Endometrium (tissue), 2 donors: ENCODE measurements around the gene EIF3A.

Experiments
- FAIRE-seq: peaks from 2 replicates; lab custom pipeline; 2012; peaks lifted over from hg19 to GRCh38; lab: Jason Lieb, UNC
- donor health status: control.
- donor health status: control.

Gene EIF3A

DNA sequence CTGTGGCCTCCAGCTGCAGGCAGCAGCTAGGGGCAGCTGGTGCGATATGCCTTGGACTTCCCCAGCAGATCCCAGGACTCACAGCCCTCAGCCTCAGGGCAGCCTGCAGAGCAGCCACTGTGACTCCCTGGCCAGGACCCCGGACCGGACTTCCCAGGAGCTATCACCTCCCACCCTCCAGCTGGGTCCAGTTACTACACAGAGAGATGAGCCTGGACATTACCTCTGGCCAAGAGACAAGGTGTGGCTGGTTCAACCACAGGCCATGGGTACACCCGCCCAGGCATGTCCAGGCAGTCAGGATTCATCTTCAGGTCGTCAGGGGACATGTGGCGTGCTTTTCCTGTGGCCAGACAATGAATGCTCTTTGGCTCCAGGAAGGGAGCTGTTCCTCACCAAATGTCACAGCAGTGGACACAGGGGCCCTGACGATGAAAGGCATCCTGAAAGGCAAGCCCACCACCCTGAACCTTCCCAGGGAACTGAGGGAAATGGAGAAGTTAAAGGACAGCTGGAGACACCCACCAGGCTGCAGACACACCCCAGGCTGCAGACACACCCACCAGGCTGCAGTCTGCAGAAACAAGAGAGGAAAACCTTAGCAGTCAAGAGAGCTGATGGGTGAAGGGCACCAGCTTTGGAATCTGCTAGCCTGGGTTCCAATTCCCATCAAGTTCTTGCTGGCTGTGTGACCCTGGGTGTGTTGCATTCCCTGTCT lies 76.9 kb downstream of the EIF3A start:
- no peak for FAIRE-seq

DNA sequence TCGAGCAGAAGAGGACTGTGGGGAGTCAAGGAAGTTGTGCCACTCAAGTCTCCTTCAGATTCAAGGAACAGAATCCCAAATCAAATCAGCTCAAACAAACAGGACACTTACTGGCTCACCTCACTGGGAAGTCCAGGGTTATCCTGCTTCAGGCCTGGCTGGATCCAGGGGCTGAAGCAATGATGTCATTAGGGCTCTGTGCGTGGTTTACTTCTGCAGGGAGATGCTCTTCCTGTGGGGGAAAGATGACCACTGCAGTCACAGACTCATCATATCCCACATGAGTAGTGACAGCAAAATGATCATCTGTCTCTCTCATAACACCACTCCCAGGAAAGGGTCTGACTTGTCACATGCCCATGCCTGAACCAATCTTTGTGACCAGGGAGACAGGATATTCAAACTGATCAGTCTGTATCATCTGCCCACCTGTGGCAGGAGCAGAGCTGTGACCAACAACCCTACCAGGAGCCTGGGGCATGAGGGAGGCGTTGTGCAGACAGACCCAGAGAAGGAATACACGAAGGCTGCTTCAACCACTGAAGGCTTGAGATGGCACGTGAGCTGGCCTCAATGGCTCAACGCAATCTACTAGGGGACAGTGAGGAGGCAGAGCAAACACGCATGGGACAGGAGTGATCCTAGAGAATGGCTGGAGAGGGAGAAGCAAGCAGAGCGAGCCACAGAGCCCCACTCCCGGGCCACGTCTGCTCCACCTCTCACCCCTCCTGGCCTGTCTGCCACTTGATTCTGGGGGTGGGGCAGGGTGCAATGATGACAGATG lies 78.7 kb downstream of the EIF3A start:
- FAIRE-seq, result no peak

DNA sequence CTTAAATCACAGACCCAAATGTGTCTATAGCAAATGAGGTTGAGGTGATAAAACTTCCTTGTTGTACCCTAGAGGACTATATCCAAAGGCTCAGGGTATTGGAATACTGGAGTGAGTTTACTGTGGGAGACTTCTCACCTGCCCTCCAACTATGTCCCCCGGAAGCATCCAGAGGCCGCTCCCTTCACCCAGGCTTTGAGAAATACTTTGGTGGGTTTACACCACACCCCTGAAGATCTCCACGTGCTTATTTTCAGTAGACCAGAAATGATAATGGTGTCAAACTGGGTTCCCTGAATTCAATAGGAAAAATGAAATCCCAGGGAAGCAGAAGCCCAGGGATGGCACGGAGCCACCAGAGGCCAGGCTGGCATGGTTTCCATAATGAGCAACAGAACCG lies 82.4 kb downstream of the EIF3A start:
- no peak for FAIRE-seq

DNA sequence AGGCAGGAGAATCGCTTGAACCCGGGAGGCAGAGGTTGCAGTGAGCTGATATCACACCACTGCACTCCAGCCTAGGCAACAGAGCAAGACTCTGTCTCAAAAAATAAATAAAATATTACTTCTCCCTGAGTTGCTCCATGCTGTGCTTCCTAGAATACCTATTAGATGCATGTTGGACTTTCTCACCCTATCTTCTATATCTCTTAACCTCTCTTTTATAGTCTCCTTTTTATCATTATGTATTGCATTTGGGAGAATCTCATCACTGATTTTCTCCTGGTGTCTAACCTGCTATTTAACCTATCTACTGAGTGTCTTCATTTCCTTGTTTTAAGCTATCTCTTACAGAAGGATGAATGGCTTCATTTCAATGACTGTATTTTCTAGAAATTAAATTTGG lies 83.2 kb downstream of the EIF3A start:
- FAIRE-seq, result no peak

DNA sequence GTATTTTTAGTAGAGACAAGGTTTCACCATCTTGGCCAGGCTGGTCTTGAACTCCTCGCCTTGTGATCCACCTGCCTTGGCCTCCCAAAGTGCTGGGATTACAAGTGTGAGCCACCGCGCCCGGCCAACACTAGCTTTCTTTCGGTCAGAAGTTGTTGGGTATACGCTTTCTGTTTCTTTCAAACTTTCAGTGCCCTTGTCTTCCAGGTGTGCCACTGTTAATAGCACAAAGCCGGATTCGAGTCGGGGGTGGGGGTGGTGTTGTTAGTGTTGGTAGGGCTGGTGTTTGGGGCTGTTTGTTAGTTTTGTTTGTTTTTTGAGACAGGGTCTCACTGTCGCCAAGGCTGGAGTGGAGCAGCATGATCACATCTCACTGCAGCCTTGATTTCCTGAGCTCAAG lies 84.9 kb downstream of the EIF3A start:
- no peak for FAIRE-seq

DNA sequence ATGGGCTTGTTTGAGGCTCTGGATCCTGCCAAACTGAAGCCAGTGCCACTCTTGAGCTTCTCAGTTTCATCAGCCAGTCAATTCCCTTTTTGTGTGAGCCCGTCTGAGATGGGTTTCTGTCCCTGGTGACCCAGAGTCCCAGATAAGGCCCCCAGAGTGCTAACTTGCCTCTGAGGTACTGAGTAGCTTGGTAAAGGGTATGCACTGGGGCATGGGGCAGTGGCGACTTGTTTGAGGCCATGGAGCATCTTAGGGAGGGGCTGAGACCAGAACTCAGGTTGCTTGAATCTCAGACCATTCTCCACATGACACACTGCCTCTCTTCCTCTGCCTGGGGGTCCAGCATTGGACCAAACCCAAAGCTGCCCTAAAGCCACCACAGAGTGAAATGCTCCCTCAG lies 86.3 kb downstream of the EIF3A start:
- FAIRE-seq, result no peak

DNA sequence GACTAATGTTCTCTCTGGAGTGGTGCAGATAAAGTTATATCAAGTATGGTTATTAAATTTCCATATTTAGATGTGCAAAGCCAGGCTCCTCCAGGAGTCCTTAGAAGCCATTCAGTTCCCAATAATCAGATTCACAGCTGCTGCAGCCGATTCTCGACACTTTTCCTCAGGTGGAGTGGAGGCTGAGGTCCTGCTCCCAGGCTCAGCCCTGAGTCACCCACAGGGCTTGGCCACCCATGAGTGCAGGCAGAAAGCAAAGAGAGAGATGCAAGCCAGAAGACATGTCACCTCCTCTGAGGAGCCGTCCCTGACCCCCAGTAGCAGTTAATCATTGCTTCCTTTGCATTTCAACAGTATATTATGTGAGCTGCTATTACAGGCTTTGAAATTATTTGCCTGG lies 87.4 kb downstream of the EIF3A start:
- FAIRE-seq, result no peak

DNA sequence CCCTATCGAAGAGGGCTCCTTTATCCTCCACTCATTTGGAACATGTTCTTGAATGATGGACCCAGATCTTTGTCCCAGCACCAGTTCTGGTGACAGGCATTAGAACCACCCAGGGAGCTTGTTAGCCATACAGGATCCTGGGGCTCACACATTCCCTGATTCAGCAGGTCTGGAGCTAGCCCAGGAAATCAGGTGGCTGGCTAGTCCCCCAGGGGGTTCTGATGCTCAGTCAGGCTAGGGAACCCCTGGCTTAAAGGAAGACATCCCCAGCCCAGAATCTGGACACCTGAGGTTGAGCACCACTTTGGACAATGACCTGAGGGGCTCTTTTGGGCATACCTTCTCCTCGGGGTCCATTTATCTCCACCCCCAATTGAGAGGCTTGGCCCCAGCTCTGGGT lies 88.1 kb downstream of the EIF3A start:
- no peak for FAIRE-seq

DNA sequence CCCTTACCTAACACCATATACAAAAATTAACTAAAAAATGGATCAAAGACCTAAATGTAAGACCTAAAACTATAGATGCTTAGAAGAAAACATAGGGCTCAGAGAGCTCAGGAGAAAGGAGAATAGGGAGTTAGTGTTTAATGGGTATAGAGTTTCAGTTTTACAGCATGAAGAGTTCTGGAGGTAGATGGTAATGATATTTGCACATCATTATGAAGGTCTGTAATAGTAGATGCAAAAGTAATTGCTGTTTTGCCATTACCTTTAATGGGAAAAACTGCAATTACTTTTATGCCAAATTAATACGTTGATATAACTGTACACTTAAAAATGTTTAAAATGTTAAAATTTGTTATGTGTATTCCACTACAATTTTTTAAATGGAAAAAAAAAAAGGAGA lies 90.3 kb downstream of the EIF3A start:
- FAIRE-seq, result no peak

DNA sequence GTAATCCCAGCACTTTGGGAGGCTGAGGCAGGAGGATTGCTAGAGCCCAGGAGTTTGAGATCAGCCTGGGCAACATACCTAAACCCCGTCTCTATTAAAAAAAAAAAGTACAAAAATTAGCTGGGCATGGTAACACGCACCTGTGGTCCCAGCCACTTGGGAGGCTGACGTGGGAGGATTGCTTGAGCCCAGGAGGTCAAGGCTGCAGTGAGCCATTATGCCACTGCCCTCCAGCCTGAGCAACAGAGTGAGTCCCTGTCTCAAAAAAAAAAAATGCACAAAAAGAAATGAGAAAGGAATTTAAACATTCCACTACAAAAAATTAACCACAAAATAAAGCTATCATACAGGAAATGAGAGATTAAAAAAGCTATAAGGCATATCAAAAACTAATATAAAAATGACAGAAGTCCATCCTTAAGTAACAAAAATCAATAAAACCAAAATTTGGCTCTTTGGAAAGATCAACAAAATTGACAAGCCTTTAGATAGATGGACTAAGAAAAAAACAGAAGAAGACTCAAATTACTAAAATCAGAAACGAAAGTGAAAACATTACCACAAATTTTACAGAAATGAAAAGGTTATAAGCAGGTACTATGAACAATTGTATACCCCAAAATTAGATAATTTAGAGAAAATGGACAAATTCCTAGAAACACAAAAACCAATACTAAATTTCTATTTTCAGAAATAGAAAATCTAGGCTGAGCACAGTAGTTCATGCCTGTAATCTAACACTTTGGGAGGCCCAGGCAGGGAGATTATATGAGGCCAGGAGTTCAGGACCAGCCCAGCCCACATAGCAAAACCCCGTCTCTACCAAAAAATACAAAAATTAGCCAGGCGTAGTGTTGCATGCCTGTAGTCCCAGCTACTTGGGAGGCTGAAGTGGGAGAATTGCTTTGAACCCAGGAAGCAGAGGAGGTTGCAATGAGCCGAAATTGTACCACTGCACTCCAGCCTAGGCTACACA lies 93.5 kb downstream of the EIF3A start:
- no peak for FAIRE-seq

DNA sequence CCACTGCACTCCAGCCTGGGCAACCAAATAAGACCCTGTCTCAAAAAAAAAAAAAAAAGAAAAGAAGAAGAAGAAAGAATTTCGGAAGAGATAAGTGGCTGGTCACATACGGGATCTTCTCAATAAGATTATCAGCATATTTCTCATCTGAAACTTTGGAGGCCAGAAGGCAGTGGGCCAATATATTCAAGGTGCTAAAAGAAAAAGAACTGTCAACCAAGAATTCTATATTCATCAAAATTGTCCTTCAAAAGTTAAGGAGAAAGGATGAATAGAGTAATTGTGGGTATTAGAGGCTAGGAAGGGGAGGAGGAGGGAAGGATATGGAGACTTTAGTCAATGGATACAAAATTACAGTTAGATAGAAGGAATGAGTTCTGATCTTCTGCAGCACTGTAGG lies 95.0 kb downstream of the EIF3A start:
- FAIRE-seq, result no peak
